Measurements from ENCODE around the gene SOCS7. TPM values are rescaled to one million over a fixed set of nuclear protein-coding genes. Genes with fewer than 3 reads are reported as not detected.

Gene SOCS7
- total and polyA plus RNA-seq, 2 of the 4 experiments (the other 2 are of a cell fraction), result 6.5 to 6.8 TPM

DNA sequence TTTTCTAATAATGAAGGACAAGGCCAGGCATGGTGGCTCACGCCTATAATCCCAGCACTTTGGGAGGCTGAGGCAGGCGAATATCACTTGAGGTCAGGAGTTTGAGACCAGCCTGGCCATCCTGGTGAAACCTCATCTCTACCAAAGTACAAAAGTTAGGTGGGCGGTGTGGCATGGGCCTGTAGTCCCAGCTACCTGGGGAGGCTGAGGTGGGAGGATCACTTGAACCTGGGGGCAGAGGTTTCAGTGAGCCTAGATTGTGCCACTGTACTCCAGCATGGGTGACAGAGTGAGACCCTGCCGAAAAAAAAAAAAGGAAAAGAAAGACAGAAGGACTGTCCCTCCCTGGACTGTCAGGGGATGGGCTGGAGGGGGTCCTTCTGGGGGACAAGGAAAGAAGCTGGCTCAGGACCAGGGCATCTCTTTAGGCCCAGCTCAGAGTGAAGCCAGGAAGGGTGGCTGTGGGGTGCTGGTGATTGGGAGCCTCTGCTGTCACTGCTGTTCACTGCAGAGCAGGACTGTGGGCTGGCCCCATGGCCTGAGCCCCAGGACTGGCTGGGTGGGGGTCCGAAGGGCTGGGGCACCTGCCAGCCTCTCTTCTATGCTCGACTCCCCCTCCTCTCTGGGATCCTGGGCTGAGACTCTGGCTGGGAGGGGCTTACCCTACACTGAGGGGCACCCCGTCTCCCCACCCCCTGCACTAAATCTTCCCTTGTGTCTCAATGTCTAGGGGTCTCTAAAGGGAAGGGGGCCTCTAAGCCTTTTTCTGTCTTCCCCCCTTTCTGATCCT, 75.7 kb downstream of the SOCS7 start:
- H2AK5ac ChIP-seq (ENCODE audit: low read depth, low read length), result peak overlapping the region; percentile 15; the same call in 1 of the 2 replicates
- peak overlapping the region; percentile 93 for H2AFZ ChIP-seq (replicated peaks; ENCODE audit: low read length, poor library complexity)
- intact Hi-C loops (cut with micrococcal nuclease), result no loop called here
- no peak overlapping the region for H2BK20ac ChIP-seq (ENCODE audit: low read depth, low read length)
- no TSS peak for BruUV-seq (replicated peaks)
- peak overlapping the region; percentile 37 for H4K5ac ChIP-seq (ENCODE audit: low read depth, low read length)
- H3K9ac ChIP-seq (ENCODE audit: low read depth, low read length), result peak overlapping the region; percentile 96
- peaks cover 23% of the 10 kb centered on the region for H3K9me1 ChIP-seq (ENCODE audit: insufficient read depth, low read length)
- H3K79me1 ChIP-seq (ENCODE audit: low read depth in 1 of 2, low read length in 2 of 2), result peaks cover 19 to 53% of the 10 kb centered on the region in 2 experiments
- H2BK120ac ChIP-seq (ENCODE audit: low read depth, low read length), result peak overlapping the region; percentile 66
- no peaks in the 10 kb centered on the region for H3K27me3 ChIP-seq (ENCODE audit: control insufficient read depth, insufficient read depth, low read length)
- H2BK15ac ChIP-seq (ENCODE audit: low read depth, low read length), result peak overlapping the region; percentile 94; the same call in 2 of the 3 replicates
- H3K4me3 ChIP-seq (ENCODE audit: insufficient read depth, low read depth, low read length), result peak overlapping the region; percentile 96
- peaks cover 38% of the 10 kb centered on the region for H3K4me1 ChIP-seq (ENCODE audit: control insufficient read depth, insufficient read depth, low read length)
- in situ Hi-C loops (cut with MboI; ENCODE audit: low sequenced_read_pairs), result no loop called here
- H3K23ac ChIP-seq (ENCODE audit: low read depth, low read length), result peak overlapping the region; percentile 92
- ChIA-PET POLR2A (ENCODE audit: unreplicated experiment) (no interaction called here), CTCF (no interaction called here)
- peak overlapping the region; percentile 75 for H2AK9ac ChIP-seq (replicated peaks; ENCODE audit: low read depth, low read length, poor library complexity)
- peak overlapping the region; percentile 66 to 84 for H4K8ac ChIP-seq (ENCODE audit: low read depth in 2 of 2, low read length in 2 of 2)
- no peaks in the 10 kb centered on the region for H3K9me3 ChIP-seq (ENCODE audit: control insufficient read depth, insufficient read depth, low read length)
- H3K36me3 ChIP-seq (ENCODE audit: control insufficient read depth, insufficient read depth, low read length), result no peaks in the 10 kb centered on the region
- H4K91ac ChIP-seq (ENCODE audit: insufficient read depth, low read depth, low read length), result peak overlapping the region; percentile 96
- ATAC-seq (ENCODE audit: low read depth) (no peak), DNase-seq (no peak)
- peak overlapping the region; percentile 95 for H3K27ac ChIP-seq (ENCODE audit: insufficient read depth, low read length)
- peak overlapping the region; percentile 88 for H3K4me2 ChIP-seq (ENCODE audit: low read depth, low read length)
- peaks cover 36% of the 10 kb centered on the region for H4K20me1 ChIP-seq (ENCODE audit: insufficient read depth, low read length)
- peak overlapping the region; percentile 97 for H3K14ac ChIP-seq (replicated peaks; ENCODE audit: low read depth, low read length)
- WGBS, 2 experiments (ENCODE audit: extremely low coverage in 2 of 2, insufficient read length in 1 of 2), result no CpG with 5 or more reads among the region's 7 CpGs
- dilution Hi-C loops (cut with HindIII; ENCODE audit: low sequenced_read_pairs, unreplicated experiment), result no loop called here
- peak overlapping the region; percentile 90 for H2BK5ac ChIP-seq (ENCODE audit: low read depth, low read length, poor library complexity, severe bottlenecking)
- H3K18ac ChIP-seq (ENCODE audit: low read depth, low read length), result peak overlapping the region; percentile 75
- H3K4ac ChIP-seq (ENCODE audit: low read depth, low read length), result peak overlapping the region; percentile 83
- H3K56ac ChIP-seq (ENCODE audit: extremely low read depth, insufficient read depth, low read length), result peak overlapping the region; percentile 95; the same call in 1 of the 2 replicates
- TF ChIP-seq SMC3 (IDR thresholded peaks at IDR 0.05; ENCODE audit: low read depth, low read length) (no peak), USF2 (IDR thresholded peaks at IDR 0.05; ENCODE audit: low read depth, low read length) (no peak), NFE2L2 (IDR thresholded peaks at IDR 0.05; ENCODE audit: low read depth, low read length) (no peak), RAD21 (IDR thresholded peaks at IDR 0.05; ENCODE audit: low read length) (no peak), CEBPB (IDR thresholded peaks at IDR 0.05; ENCODE audit: low read depth, low read length) (no peak), RFX5 (IDR thresholded peaks at IDR 0.05; ENCODE audit: low read depth, low read length) (no peak), BHLHE40 (IDR thresholded peaks at IDR 0.05; ENCODE audit: low read depth, low read length) (no peak), ELK1 (IDR thresholded peaks at IDR 0.05; ENCODE audit: borderline replicate concordance, low read depth, low read length) (no peak), RCOR1 (IDR thresholded peaks at IDR 0.05; ENCODE audit: insufficient replicate concordance, low read length) (no peak), FOS (IDR thresholded peaks at IDR 0.05; ENCODE audit: low read depth, low read length) (no peak), POLR2A (IDR thresholded peaks at IDR 0.05; ENCODE audit: low read depth, low read length) (no peak), MXI1 (IDR thresholded peaks at IDR 0.05; ENCODE audit: borderline replicate concordance, low read depth, low read length) (no peak), CTCF (conservative IDR thresholded peaks at IDR 0.05; ENCODE audit: low read depth, low read length) (no peak), MAFK (IDR thresholded peaks at IDR 0.05; ENCODE audit: low read depth, low read length) (no peak), MAZ (IDR thresholded peaks at IDR 0.05; ENCODE audit: borderline replicate concordance, low read depth, low read length) (no peak)
